Activated T-cell treated with anti-CD3 and anti-CD28 coated beads for 24 hours (primary cell): ENCODE data around the gene FBL.
"Not testable (repeated sequence)": the region's sequence is repeated elsewhere in the genome, so short reads cannot be mapped to it uniquely, and the experiment has no call there.

Experiments
- DNase-seq: peaks from one replicate; pipeline ENCODE4 v3.0.0-alpha.2; 2020; ENCODE audit warnings: low read depth

FBL gene

DNA sequence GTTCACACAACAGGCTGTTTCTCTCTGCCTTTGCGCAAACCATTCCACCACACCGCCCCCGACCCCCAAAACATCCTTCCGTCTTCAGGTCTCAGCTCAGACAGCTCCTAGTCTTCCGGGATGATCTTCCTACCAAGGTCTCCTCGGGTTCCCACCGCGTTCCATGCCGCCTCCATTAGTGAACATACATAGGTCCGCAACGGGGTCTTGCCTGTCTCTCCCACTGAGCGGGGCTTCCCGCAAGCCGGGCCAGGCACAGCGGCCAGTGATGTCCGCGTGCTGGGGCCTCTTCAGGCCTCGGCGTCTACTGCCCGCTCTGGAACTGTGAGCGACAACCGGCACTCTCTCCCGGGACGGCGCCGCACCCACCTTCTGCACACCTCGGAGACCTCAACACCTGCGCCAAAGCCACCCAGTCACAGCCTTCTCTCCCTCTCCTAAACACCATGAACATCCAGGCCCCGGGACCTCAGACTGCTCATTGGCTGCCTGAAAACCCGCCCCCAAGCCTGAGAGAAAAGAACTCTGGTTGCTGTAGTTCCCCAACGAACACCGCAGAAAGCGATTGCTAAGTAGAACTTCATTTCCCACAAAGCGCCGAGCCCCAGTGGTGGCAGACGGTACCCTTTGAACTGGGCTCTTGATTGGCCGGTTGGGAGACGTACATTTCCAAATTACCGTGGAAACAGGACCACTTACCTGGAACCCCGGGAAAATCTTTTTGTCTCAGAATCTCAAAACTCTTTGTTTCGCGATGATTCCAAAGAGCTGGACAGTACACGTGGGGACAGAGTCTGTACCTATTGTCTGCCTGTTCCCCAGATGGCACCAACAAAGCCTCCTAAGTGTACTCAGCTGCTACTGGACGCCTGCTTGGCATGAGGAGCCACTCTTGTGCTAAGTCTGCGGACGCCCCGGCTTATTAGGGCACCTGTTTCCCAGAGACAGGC lies 21.8 kb downstream of the FBL start:
- DNase-seq: peak; percentile 82

GRCh38 chr19:39823686-39824085 lies 22.5 kb downstream of the FBL start:
- no peak for DNase-seq

DNA sequence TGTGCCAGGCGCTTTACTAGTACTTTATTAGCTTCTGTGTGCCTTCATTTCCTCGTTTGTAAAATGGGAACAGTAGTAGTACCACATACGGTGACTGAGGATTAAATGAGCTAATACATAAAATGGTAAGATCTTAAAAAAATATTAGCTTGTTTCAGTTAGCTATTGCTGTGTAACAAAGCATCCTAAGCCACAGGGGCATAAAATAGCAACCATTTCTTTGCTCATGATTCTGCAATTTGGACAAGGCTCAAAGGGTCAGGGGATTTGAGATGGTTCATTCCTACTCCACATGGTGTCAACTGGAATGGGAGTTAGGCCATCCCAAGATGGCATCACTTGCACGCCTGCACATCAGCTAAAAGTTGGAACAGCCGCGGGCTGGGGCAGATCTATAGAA lies 25.5 kb downstream of the FBL start:
- no peak for DNase-seq

- no peak for DNase-seq
Measured at GRCh38 chr19:39819786-39820185, 26.4 kb downstream of the FBL start.

- DNase-seq: no peak
Measured at GRCh38 chr19:39818626-39819097, 27.5 kb downstream of the FBL start.

- no peak for DNase-seq
Measured at GRCh38 chr19:39817888-39818561, 28.2 kb downstream of the FBL start.

- no peak for DNase-seq
Measured at GRCh38 chr19:39816287-39817048, 29.7 kb downstream of the FBL start.

- no peak for DNase-seq
Measured at GRCh38 chr19:39814595-39814994, 31.6 kb downstream of the FBL start.

DNA sequence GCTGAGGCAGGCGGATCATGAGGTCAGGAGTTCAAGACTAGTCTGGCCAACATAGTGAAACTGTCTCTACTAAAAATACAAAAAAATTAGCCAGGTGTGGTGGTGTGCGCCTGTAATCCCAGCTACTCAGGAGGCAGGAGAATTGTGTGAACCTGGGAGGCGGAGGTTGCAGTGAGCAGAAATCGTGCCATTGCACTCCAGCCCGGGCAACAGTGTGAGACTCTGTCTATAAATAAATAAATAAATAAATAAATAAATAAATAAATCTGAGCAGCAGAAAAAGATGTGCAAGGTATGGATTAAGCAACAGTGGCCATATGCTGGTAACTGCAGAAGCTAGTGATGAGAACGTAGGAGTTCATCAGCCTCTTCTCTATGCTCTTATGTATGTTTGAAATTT lies 32.1 kb downstream of the FBL start:
- DNase-seq: not testable (repeated sequence)

DNA sequence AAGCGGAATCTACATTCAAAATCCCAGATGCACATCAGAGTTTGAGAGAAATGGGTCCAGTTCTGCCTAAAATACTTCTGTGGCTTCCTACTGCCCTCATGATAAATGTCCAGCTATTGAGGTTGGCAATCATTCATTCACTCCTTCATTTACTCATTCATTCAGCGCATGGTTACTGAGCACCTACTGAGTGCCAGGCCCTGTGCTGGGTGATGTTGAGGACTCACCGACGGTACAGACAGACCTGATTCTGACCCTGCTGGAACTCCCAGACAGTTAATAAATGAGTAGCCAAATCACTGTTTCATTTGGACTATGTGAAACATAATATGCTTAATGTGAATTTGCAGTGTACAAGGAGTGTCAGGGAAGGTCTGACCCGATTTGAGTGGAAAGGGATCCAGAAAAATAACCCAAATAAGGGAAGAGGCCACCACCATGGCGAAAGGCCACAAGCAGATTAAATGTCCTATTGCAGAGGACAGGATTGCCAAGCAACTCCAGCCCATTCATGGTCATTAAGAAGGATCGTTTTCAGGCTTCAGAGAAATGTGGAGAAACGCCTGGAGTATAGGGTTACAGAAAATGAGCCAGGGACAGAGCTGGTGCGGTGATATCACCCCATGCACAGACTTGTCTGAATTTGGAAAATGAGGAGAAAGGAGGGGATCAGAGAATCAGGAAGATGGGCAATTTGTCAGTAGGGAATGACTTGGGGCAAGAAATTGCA lies 32.8 kb downstream of the FBL start:
- DNase-seq: no peak

DNA sequence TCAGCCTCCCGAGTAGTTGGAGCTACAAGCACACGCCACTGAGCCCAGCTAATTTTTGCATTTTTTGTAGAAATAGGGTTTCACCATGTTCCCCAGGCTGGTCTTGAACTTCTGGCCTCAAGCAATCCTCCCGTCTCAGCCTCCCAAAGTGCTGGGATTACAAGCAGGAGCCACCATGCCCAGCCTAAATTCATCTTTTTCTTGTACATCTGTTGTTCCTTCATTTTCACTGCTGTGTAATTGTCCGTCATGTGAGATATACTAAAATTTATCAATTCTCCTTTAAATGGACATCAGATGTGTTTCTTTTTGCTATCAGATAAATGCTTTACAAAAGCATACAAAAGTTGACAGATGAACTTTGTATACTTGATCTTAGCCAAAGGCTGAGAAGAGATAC lies 35.1 kb downstream of the FBL start:
- DNase-seq: no peak

DNA sequence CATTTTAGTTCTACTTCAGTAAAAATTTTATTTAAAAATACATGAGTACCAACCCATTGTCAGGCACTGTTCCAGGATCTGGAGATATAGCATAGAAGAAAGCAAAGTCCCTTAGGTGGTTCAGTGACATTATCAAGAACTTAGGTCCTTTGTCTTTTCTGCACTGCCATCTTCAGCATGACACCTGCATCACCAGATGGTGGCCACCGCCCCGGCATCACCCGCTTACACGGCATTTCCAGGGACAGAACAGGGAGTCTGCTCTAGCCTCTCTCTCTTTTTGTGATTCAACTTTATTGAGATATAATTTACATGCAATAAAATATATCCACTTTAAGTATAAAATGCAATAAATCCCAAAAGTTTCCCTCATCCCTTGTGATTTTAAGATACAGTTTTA lies 35.8 kb downstream of the FBL start:
- DNase-seq: no peak

GRCh38 chr19:39809368-39809767 lies 36.8 kb downstream of the FBL start:
- DNase-seq: no peak

DNA sequence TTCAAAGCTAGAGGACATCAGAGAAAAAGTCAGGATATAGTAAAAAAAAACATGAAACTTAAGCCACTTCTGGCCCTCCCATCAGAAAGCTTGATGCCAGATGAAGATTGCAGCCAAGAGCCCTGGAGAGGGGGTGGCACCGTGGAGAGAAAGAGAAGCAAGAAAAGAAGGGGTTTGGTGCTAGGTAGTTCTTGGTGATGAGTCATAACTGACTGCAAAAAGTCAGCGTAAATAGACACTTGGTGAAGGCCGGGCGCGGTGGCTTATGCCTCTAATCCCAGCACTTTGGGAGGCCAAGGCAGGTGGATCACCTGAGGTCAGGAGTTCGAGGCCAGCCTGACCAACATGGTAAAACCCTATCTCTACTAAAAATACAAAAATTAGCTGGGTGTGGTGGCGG lies 37.5 kb downstream of the FBL start:
- DNase-seq: not testable (repeated sequence)

DNA sequence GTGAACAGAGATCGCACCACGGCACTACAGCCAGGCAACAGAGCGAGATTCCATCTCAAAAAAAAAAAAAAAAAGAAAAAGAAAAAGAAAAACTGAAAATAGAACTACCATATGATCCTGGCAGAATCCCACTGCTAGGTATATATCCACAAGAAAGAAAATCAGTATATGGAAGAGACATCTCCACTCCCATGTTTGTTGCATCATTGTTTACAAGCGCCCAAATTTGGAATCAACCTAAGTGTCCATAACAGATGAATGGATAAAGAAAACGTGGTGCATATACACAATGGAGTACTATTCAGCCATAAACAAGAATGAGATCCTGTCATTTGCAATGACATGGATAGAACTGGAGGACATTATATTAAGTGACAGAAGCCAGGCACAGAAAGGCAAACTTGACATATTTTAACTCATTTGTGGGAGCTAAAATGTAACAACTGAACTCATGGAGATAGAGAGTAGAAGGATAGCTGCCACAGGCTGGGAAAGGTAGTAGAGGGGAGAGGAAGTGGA lies 38.3 kb downstream of the FBL start:
- no peak for DNase-seq

GRCh38 chr19:39805104-39805503 lies 41.1 kb downstream of the FBL start:
- no peak for DNase-seq

DNA sequence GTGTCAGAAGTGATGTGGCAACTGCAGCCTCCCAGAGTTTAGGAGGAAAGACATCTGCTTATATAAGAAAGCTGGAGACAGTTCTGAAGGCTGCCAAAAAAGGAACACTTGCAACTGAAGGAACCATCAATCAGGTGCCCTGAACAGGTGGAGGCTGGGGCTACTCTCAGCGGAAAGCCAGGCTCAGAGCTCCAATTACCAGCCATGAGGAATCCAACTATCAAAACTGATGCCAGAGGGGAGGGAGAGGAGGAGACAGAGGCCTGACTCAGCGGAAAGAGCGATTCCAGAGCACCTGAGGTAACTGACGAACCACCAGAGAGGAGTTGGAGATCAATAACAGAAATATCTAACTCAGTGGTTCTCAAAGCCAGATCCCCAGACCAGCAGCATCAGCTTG lies 43.2 kb downstream of the FBL start:
- DNase-seq: no peak

DNA sequence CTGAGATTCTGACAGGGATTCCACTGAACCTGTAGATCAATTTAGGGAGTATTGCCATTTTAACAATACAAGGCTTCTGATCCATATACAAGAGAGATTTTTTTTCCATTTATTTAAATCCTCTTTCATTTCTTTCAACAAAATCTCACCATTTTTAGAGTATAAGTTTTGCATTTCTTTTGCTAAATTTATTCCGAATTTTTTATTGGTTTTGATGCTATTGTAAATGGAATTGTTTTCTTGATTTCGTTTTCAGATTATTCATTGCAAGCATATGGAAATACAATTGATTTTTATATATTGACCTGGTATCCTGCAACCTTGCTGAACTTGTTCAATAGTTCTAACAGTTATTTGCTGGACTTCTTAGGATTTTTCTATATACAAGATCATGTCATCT lies 49.1 kb downstream of the FBL start:
- DNase-seq: no peak

- DNase-seq: no peak
Measured at GRCh38 chr19:39796000-39796498, 50.1 kb downstream of the FBL start.

DNA sequence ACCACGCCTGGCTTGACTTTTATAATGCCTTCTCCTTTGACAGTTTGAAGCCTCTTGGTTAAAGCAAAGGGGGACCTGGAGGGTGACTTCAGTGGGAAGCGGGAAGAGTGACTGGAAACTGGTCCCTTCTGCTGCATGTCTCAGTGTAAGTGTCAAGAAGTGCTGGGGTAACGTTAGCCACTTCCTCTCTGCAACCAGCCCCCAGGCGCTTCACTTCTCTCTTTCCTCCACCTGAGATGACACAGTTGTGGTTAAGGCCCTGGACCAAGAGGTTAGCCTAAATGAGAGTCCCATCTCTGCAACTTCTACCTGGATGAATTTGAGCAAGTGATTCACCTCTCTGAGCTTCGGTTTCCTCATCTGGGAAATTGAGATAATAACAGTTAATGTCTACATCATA lies 51.2 kb downstream of the FBL start:
- DNase-seq: no peak

DNA sequence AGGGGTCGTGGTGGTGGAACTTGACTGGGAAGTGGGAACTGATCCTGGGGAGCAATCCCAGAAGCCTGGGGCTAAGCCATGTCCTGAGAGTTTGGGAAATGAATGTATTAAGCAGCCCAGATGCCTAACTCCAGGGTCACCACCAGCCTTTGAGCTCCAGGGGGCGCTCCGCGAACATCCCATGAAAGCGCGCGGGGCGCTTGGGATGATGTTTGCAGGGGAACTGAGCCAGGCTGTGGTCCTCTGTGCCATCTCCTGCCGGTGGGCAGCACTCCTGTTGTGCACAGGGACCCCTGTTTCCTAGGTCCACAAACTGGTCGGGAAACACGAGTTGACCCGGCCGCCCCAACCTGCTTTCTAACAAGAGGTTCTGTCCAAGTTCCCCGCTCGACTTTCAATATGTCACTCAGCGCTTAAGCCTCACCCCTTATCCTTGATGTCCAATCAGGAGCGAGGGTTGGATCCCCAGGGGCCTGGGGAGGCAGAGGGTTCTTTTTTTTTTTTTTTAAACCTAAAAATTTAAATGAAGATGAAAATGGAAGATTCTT lies 53.1 kb downstream of the FBL start:
- peak; percentile 62 for DNase-seq
